H9 (cell line): Measurements from ENCODE around the gene TIGD3. TPM values are rescaled to one million over a fixed set of nuclear protein-coding genes. Genes with fewer than 3 reads are reported as not detected.

Source experiments
- DNase-seq: peaks from one replicate; pipeline ENCODE4 v3.0.0-alpha.2; 2017
- H2AFZ ChIP-seq: one replicate; pipeline ENCODE4 v1.6.1; 2013; ENCODE audit warnings: mild to moderate bottlenecking, low read length, control low read depth, moderate library complexity
- H2AK5ac ChIP-seq: 2 replicates; pipeline ENCODE4 v1.6.1; 2013; ENCODE audit warnings: low read length, control low read depth, mixed read lengths; ENCODE audit not compliant: insufficient read length
- H2BK120ac ChIP-seq: one replicate; pipeline ENCODE4 v1.6.1; 2013; ENCODE audit warnings: low read depth, mild to moderate bottlenecking, low read length, control low read depth, inconsistent platforms; ENCODE audit not compliant: poor library complexity, severe bottlenecking
- H2BK12ac ChIP-seq: 2 replicates; pipeline ENCODE4 v1.6.1; 2013; ENCODE audit warnings: low read length, control low read depth, mixed read lengths, low read depth; ENCODE audit not compliant: insufficient read length
- H2BK15ac ChIP-seq: 2 replicates; pipeline ENCODE4 v1.6.1; 2013; ENCODE audit warnings: low read depth, low read length, control low read depth
- H2BK20ac ChIP-seq: one replicate; pipeline ENCODE4 v1.6.1; 2013; ENCODE audit warnings: low read depth, mild to moderate bottlenecking, low read length, control low read depth, inconsistent platforms; ENCODE audit not compliant: poor library complexity, severe bottlenecking
- H2BK5ac ChIP-seq: 2 replicates; pipeline ENCODE4 v1.6.1; 2013; ENCODE audit warnings: low read length, control low read depth, mixed read lengths; ENCODE audit not compliant: insufficient read length
- H3K14ac ChIP-seq: 2 replicates; pipeline ENCODE4 v1.6.1; 2013; ENCODE audit warnings: low read length, control low read depth; ENCODE audit not compliant: insufficient read depth
- H3K18ac ChIP-seq: 2 replicates; pipeline ENCODE4 v1.6.1; 2013; ENCODE audit warnings: low read depth, mild to moderate bottlenecking, mixed read lengths, low read length, control low read depth; ENCODE audit not compliant: insufficient read length
- H3K23ac ChIP-seq: 2 replicates; pipeline ENCODE4 v1.6.1; 2013; ENCODE audit warnings: low read length, control low read depth, mixed read lengths, low read depth; ENCODE audit not compliant: insufficient read length
- H3K23me2 ChIP-seq: 2 replicates; pipeline ENCODE4 v1.6.1; 2013; ENCODE audit warnings: low read depth, mild to moderate bottlenecking, mixed read lengths, low read length, control low read depth; ENCODE audit not compliant: insufficient read length, poor library complexity, severe bottlenecking
- H3K27ac ChIP-seq: 2 replicates; pipeline ENCODE4 v1.5.1; 2013; ENCODE audit warnings: low read length, control low read depth, mixed read lengths, low read depth; ENCODE audit not compliant: insufficient read length
- H3K27me3 ChIP-seq: 2 replicates; pipeline ENCODE4 v1.6.1; 2013; ENCODE audit warnings: low read length, control low read depth, inconsistent platforms; ENCODE audit not compliant: insufficient read depth
- H3K4ac ChIP-seq: 2 replicates; pipeline ENCODE4 v1.6.1; 2013; ENCODE audit warnings: low read depth, mild to moderate bottlenecking, control low read depth, inconsistent platforms, low read length, moderate library complexity
- H3K4me1 ChIP-seq: 2 replicates; pipeline ENCODE4 v1.6.1; 2013; ENCODE audit warnings: low read length, control low read depth, inconsistent platforms; ENCODE audit not compliant: insufficient read depth
- H3K4me2 ChIP-seq: 2 replicates; pipeline ENCODE4 v1.6.1; 2013; ENCODE audit warnings: low read length, control low read depth, mixed read lengths; ENCODE audit not compliant: insufficient read length, insufficient read depth
- H3K56ac ChIP-seq: 2 replicates; pipeline ENCODE4 v1.6.1; 2013; ENCODE audit warnings: low read depth, mild to moderate bottlenecking, mixed read lengths, low read length, control low read depth; ENCODE audit not compliant: insufficient read length
- H3K79me1 ChIP-seq: 2 replicates; pipeline ENCODE4 v1.6.1; 2013; ENCODE audit warnings: low read depth, mild to moderate bottlenecking, moderate library complexity, low read length, control low read depth, inconsistent platforms; ENCODE audit not compliant: insufficient read depth, poor library complexity, severe bottlenecking
- H3K79me2 ChIP-seq: 2 replicates; pipeline ENCODE4 v1.6.1; 2013; ENCODE audit warnings: low read length, control low read depth, inconsistent platforms; ENCODE audit not compliant: insufficient read depth
- H3K9ac ChIP-seq: 2 replicates; pipeline ENCODE4 v1.6.1; 2013; ENCODE audit warnings: low read length, control low read depth, mixed read lengths; ENCODE audit not compliant: insufficient read length; ENCODE audit errors: extremely low read depth
- H3K9me3 ChIP-seq: one replicate; pipeline ENCODE4 v1.6.1; 2013; ENCODE audit warnings: low read depth, low read length, inconsistent platforms; ENCODE audit not compliant: control insufficient read depth
- H3T11ph ChIP-seq: one replicate; pipeline ENCODE4 v1.6.1; 2013; ENCODE audit warnings: mild to moderate bottlenecking, low read length, control low read depth, inconsistent platforms
- H4K20me1 ChIP-seq: one replicate; pipeline ENCODE4 v1.6.1; 2013; ENCODE audit not compliant: control insufficient read depth, insufficient read length, insufficient read depth
- H4K5ac ChIP-seq: 2 replicates; pipeline ENCODE4 v1.6.1; 2013; ENCODE audit warnings: low read depth, mild to moderate bottlenecking, mixed read lengths, low read length, control low read depth; ENCODE audit not compliant: insufficient read length
- H4K8ac ChIP-seq: replicated peaks from 2 replicates; pipeline ENCODE4 v1.6.1; 2013; ENCODE audit warnings: low read length, control low read depth, mixed read lengths, low read depth; ENCODE audit not compliant: insufficient read length
- H4K91ac ChIP-seq: 2 replicates; pipeline ENCODE4 v1.6.1; 2013; ENCODE audit warnings: low read depth, mild to moderate bottlenecking, moderate library complexity, mixed read lengths, low read length, control low read depth; ENCODE audit not compliant: insufficient read length
- H3K27ac Mint-ChIP-seq, 3 experiments: 2 replicates in 2 of 3; 3 replicates in 1 of 3; pipeline ENCODE4 v1.8.0; 2020 to 2021; ENCODE audit warnings: mixed read lengths in 3 of 3, mild to moderate bottlenecking in 1 of 3, moderate library complexity in 1 of 3
- H3K27me3 Mint-ChIP-seq: 2 replicates; pipeline ENCODE4 v1.8.0; 2021; ENCODE audit warnings: low read depth, mild to moderate bottlenecking, moderate library complexity, mixed read lengths
- H3K36me3 Mint-ChIP-seq, 3 experiments: 2 replicates in 2 of 3; 3 replicates in 1 of 3; pipeline ENCODE4 v1.8.0; 2020 to 2021; ENCODE audit warnings: low read depth in 3 of 3, mixed read lengths in 3 of 3; ENCODE audit not compliant: insufficient read depth in 1 of 3
- H3K4me1 Mint-ChIP-seq, 2 experiments: 2 replicates each; pipeline ENCODE4 v1.8.0; 2020; ENCODE audit warnings: mixed read lengths in 2 of 2
- H3K4me3 Mint-ChIP-seq, 2 experiments: 2 replicates in 1 of 2; 3 replicates in 1 of 2; pipeline ENCODE4 v1.8.0; 2020 to 2021; ENCODE audit warnings: mild to moderate bottlenecking in 2 of 2, mixed read lengths in 2 of 2, moderate library complexity in 1 of 2
- H3K9me3 Mint-ChIP-seq, 2 experiments: 2 replicates in 1 of 2; 3 replicates in 1 of 2; pipeline ENCODE4 v1.8.0; 2020; ENCODE audit warnings: mild to moderate bottlenecking in 2 of 2, mixed read lengths in 2 of 2, moderate library complexity in 1 of 2
- WGBS: extraction: QIAGEN DNeasy Blood & Tissue Kit; methylation state at CpG from one replicate; pipeline ENCODE4 v1.1.7; 2013; ENCODE audit warnings: missing lambda C conversion rate, low lambda C conversion rate, mixed read lengths; ENCODE audit not compliant: insufficient read length; ENCODE audit errors: extremely low coverage; 5-methylcytosine and 5-hydroxymethylcytosine counted together
- total RNA-seq: library from RNA; stranded (reverse); gene quantifications from 2 replicates; pipeline ENCODE4 v1.2.1, GENCODE V29; 2021
- TF ChIP-seq, protein P1 (sequence below): fragments of 200-600 bp; sonication (generic); conservative IDR thresholded peaks from 3 replicates; pipeline ENCODE4 v1.8.0; 2021; ENCODE audit warnings: antibody characterized with exemption, mild to moderate bottlenecking

The TIGD3 gene
- total RNA-seq, 1 experiment from 2014 or later = 0.66 TPM

DNA sequence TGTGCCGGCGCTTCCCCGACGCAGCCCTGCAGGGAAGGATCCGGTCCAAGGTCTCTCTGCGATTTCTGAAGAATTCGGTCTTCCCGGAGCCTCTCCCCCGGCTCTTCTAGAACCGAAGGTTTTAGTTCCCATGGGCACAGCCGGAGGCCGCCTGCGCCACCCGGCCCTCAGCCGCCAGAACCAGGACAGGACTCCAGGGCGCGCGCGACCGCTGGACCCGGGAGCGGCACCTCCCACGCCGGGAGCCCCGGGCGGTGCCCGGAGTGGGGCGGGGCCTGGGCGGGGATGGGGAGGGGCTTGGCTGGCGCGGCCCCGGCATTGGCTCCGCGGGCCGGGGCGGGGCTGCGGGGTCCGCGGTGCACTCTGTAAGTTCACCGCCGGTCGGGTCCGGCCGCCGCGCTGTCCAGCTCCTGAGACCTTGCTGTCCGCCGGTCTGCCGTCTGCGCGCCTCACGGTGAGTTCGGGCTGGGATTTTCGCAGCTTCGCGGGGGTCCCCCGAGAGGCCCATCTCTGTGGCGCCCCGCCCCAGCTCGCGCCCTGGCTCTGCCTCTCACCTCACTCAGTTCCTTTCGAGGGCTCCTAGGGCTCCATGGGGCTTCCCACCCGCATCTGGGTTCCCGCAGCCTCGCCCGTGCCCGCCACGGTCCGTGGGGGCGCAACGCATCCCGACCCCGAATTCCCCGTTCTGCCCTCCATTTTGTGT, 39.9 kb upstream of the TIGD3 start, which contains the start of gene CDC42EP2:
Gene CDC42EP2 (plus strand): TSS at position 366 of the 703 bp plus-strand sequence. CDS start 6,033 bp downstream, outside the sequence.
- no peaks in the 10 kb centered on the region; a peak in 1 of 7 replicates for H3K36me3 Mint-ChIP-seq
- peaks cover 5% of the 10 kb centered on the region; the same call in 1 of the 2 replicates for H3K4me1 ChIP-seq
- H3K79me2 ChIP-seq = no peaks in the 10 kb centered on the region
- no peak within 1 kb of the TSS for H2BK20ac ChIP-seq
- H3K27me3 Mint-ChIP-seq = peaks cover 39% of the 10 kb centered on the region
- no peaks in the 10 kb centered on the region for H3K79me1 ChIP-seq
- H3K27ac Mint-ChIP-seq = no peak within 1 kb of the TSS
- no peak within 1 kb of the TSS for H3K56ac ChIP-seq
- H3K14ac ChIP-seq = peak within 1 kb of the TSS; percentile 22; the same call in 1 of the 2 replicates
- H3K9me3 ChIP-seq = no peaks in the 10 kb centered on the region
- H3K4me2 ChIP-seq = peak within 1 kb of the TSS; percentile 45
- H2BK15ac ChIP-seq = no peak within 1 kb of the TSS
- no peaks in the 10 kb centered on the region; the same call in 1 of the 2 replicates for H3K27me3 ChIP-seq
- TF ChIP-seq, protein P1, sequence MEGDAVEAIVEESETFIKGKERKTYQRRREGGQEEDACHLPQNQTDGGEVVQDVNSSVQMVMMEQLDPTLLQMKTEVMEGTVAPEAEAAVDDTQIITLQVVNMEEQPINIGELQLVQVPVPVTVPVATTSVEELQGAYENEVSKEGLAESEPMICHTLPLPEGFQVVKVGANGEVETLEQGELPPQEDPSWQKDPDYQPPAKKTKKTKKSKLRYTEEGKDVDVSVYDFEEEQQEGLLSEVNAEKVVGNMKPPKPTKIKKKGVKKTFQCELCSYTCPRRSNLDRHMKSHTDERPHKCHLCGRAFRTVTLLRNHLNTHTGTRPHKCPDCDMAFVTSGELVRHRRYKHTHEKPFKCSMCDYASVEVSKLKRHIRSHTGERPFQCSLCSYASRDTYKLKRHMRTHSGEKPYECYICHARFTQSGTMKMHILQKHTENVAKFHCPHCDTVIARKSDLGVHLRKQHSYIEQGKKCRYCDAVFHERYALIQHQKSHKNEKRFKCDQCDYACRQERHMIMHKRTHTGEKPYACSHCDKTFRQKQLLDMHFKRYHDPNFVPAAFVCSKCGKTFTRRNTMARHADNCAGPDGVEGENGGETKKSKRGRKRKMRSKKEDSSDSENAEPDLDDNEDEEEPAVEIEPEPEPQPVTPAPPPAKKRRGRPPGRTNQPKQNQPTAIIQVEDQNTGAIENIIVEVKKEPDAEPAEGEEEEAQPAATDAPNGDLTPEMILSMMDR = no peak
- no peak within 1 kb of the TSS for H4K8ac ChIP-seq
- H2AK5ac ChIP-seq = no peak within 1 kb of the TSS
- H3T11ph ChIP-seq = no peak within 1 kb of the TSS
- H3K4ac ChIP-seq = no peak within 1 kb of the TSS
- peak within 1 kb of the TSS; percentile 19 for H3K18ac ChIP-seq
- peak within 1 kb of the TSS; percentile 46 for H3K9ac ChIP-seq
- no peaks in the 10 kb centered on the region for H4K20me1 ChIP-seq
- peaks cover 29 to 48% of the 10 kb centered on the region in 2 experiments for H3K4me1 Mint-ChIP-seq
- H2BK12ac ChIP-seq = no peak within 1 kb of the TSS
- H3K23me2 ChIP-seq = peaks cover 17% of the 10 kb centered on the region
- H2AFZ ChIP-seq = no peak within 1 kb of the TSS
- H3K23ac ChIP-seq = no peak within 1 kb of the TSS
- no peak within 1 kb of the TSS for H2BK5ac ChIP-seq
- H3K4me3 Mint-ChIP-seq = peak within 1 kb of the TSS; percentile 77 to 88
- H4K91ac ChIP-seq = no peak within 1 kb of the TSS
- H4K5ac ChIP-seq = no peak within 1 kb of the TSS
- peak; percentile 86 for DNase-seq
- whole genome bisulfite sequencing = no CpG with 5 or more reads among the region's 74 CpGs
- H2BK120ac ChIP-seq = no peak within 1 kb of the TSS
- no peak within 1 kb of the TSS for H3K27ac ChIP-seq
- H3K9me3 Mint-ChIP-seq = no peaks in the 10 kb centered on the region
